LHCN-M2 (cell line): ENCODE results near the gene MGAT5. TPM values are rescaled to one million over a fixed set of nuclear protein-coding genes. Genes with fewer than 3 reads are reported as not detected.
A peak's percentile ranks its signal among the peaks of the same experiment; 100 is the strongest.
"Not testable (repeated sequence)": the region's sequence is repeated elsewhere in the genome, so short reads cannot be mapped to it uniquely, and the experiment has no call there.

ENCODE experiments used
- DNase-seq: peaks from one replicate; pipeline ENCODE4 v3.0.0-alpha.2; 2012; ENCODE audit warnings: low read depth
- total RNA-seq: library from RNA; depleted of rRNA; stranded (reverse); fragments of >200 nt; gene quantifications from 2 replicates; pipeline ENCODE4 v1.2.3, GENCODE V29; 2014

The MGAT5 gene
- total RNA-seq, 1 experiment from 2014 or later, result 33.1 TPM

DNA sequence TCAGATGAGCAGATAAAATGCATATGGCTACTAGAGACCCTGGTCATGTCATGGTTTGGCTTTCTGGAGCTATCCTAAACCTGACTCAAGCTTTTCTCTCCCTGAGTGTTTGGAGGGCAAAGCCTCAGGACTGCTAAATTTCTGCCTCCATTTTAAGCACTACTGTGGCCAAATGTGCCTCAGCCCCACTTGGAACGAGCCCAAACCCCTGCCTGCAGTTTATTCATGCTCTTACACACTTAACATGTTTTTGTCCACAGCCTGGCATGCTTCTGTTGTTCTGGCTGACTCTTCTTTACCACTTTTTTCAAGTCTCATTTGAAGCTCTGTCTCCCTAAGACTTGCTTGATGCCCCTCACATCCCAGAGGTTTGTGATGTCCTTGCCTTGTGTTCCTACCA is 24.7 kb downstream of the MGAT5 start:
- DNase-seq, result no peak

DNA sequence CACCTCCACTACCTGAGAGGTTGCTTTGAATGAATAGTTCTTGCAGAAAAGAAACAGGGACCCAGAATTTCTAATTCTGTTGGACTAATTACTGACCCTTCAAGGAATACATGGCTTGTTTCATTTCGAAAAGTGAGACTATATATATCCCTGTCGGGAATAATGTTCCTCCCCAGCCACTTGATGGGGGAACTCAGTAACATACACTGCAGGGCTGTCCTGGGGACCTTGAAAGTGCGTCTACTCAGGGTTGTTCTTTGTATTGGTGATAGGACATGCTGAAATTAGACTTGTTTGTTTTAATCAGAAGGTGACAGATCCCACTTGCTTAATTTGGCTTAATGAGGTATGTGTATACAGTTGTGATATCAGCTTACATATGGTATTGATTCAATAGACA is 25.5 kb downstream of the MGAT5 start:
- DNase-seq, result no peak

DNA sequence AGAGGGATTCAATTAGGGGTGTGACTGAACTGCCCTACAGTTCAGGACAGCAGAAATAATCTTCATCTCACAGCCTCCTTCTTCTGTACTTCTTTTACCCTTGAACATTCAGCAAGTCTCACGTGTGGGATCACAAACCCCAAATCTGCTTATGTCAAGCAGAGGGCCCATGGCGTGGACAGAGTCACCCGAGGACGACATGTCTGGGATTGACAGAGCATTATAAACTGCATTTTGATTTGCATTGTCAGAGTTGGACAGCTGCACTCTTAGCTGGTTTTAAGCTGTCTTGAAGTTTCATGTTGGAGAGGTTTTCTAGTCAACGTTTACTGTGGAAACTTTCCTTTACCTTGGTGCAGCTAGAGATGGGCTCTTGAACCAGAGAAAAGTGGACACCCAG is 26.4 kb downstream of the MGAT5 start:
- no peak for DNase-seq

GRCh38 chr2:134280726-134281125 is 26.9 kb downstream of the MGAT5 start:
- no peak for DNase-seq

DNA sequence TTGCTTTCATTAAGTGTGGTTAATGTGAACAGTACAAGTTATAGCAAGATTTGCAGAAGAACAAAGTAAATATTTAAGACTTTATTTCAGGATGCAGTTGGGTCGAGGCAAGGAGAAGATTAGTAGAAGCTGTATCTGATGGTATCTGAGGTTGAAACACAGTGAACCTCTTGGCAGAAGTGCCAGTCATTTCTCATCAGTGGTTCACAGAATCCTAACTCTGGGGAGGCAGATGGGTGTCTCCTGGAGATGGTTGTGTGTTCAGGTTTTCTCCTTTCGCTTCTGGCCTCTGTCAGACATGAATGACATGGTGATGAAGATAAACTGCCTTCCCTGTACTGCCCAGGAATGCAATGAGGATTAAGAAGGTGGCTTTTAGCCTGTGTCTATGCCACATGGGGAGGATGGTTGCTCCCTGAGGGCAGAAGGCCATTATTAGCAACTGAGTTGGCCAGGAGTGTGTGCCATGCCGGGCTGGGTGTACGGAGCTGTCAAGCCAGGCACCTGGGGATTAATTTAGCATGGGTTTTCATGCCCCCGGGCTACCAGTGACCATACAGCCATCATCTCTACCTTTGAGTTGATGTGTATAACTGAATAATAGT is 28.0 kb downstream of the MGAT5 start:
- no peak for DNase-seq

DNA sequence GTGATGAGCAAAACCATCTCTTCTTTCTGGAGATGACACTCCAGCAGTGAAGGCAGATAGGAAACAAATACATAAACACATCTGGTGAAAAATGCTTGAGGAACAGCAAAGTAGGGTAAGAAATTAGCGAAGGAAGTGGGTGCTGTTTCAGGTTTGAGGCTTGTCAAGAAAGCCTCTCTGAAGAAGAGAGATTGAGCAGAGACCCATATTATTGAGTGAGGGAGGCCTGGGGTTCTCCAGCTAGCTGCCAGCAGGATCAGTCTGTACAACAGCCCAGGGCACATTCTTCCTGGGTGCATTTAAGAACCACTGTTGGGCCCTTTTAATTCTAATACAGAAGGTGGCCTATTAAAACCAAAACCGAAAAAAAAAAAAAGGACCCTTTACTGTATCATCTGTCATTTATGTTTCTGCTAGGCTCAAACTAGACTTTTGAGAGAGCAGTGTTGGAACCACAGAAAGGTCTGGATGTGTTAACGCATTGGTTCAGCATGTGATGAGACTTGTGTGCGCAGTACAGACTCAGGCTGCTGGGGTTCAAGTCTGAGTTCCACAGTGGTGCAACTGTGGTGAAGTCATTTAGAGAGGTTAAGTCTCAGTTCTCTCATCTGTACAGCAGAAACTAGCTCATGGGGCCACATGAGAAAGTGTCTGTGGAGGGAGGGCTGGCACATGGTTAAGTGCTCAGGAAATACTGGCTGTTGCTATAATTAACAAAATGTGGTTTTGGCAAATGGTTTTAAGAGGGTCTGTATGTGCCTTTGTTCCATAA is 28.9 kb downstream of the MGAT5 start:
- no peak for DNase-seq

- no peak for DNase-seq
Observed at GRCh38 chr2:134283661-134284060, 29.8 kb downstream of the MGAT5 start.

- DNase-seq, result no peak
Observed at GRCh38 chr2:134284119-134284670, 30.3 kb downstream of the MGAT5 start.

DNA sequence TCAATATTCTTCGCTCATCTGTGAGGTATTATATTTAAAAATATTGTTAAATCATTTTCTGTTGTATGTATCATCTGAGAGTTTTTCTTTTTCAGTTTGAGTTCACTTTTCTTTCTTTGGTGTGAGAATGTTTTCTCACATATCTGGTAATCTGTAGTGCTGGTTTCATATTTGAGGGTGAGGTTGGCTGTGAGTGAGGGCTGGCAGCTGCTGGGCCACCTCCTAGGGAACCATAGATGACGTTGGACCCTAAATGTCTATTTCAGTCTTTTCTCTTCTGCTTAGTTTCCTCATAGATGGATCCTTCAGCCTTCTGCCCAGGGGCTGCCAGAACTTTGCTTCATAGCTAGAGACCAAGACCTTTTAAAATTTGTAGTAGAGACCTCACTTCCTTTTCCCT is 33.5 kb downstream of the MGAT5 start:
- no peak for DNase-seq

DNA sequence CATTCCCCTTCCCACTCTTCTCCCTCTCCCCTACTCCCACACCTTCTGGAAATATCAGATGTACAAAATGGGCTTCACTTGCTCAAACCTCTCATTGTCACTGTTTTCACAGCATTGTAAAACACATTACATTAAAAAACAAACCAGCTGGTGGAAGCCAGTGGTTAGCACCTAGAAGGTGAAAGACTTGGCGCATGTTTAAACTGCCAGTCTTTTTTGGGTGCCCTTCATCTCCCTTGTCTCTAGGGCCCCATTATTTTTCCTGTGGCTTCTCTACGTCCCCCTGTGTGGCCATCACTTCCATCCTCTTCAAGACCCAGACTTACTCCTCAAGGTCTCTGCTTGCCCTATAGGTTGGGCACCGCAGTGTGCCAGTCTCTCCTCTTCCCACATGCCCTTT is 34.9 kb downstream of the MGAT5 start:
- DNase-seq, result no peak

DNA sequence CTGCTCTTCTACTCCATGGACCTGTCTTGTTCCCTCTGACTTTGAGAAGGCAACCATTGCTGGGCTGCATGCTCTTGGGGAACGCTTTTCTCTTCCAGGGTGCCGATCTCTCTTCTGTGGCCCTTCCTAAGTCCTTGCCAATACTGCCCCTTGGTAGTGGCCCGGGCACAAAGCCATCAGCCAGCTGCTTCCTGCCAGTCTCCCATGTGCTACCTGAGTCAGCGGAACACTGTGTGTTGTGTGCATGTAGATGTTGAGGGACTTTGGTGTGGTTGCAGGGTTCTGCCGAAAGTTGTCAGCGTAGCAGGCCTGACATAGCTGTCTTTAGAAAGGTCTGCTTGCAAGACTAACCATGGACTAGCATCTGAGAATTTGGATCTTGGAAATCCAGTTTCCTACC is 35.4 kb downstream of the MGAT5 start:
- no peak for DNase-seq

- no peak for DNase-seq
Observed at GRCh38 chr2:134290358-134290757, 36.5 kb downstream of the MGAT5 start.

DNA sequence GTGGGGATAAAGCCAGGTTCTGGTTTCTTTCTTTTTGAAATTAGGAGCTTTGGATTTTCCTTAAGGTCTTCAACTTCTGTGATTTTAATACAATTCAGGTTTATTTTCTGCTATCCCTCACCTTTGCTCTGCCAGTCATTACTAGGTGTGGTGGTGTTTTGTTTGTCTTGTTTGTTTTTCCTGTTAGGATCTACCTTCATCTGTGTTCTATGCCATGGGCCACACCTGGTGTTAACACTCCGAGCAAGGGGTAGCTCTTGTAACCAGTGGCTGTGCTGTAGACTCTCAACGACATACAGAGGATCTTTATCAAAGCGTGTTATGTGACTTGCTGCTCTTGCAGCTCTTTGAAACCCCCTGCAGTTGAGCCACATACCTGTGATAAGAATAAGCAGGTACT is 38.6 kb downstream of the MGAT5 start:
- no peak for DNase-seq

- no peak for DNase-seq
Observed at GRCh38 chr2:134293719-134294537, 40.1 kb downstream of the MGAT5 start.

DNA sequence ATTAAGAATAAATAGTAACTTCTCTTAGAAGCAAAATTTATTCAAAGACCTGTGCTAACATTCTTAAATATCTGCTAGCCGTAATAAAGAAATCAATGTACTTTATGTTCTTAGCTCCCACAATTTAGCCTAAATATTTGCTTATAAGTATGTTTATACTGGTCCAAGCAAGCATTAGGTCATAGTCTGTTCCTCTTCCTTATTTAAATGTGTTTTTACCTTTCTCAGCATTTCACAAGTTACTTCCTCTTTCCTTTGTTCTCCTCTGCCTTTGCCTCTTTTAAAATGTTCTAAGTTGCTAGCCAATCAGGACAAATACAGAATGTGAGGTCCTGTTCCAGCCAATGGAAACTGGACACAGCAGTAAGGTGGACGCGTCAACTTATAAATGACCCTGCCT is 40.7 kb downstream of the MGAT5 start:
- not testable (repeated sequence) for DNase-seq

- DNase-seq, result peak; percentile 35
Observed at GRCh38 chr2:134295441-134295840, 41.6 kb downstream of the MGAT5 start.

DNA sequence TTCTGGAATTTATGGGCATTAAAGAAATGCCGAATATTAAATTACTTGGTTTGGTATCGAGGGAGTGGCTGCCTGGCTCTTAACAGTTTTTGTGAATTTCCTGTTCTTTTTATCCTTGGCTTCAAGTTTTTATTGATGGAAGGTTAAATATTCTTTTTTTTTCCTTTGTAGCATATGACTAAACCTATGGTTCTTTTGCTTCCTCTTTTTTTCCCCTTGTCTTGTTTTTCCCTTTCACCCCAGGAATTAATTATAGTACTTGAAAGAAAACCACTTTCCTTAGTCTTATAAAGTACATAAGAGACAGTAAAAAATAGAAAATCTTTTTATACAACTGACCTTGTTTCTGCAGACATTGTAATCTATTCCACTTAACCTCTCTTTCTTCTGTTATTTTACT is 42.4 kb downstream of the MGAT5 start:
- DNase-seq, result no peak

DNA sequence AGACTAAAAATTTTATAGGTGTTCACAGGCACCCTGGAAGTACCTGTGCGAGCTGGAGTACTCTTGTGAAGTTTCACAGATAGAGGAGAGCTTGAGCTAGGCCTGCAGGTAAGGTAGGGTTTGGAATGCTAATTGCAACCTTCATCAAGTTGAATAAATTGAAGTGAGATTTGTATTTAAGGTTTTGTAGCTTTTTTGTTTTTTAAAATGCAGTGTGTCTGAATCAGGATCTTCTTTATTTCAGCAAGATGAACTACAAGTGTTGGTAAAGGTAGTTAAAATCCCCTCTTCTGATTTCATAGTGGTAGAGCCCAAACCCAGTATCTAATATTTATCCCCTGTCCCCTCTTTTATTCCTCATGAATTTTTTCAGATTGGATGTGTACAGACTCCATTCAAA is 45.5 kb downstream of the MGAT5 start:
- DNase-seq, result no peak

- DNase-seq, result no peak
Observed at GRCh38 chr2:134300585-134300984, 46.7 kb downstream of the MGAT5 start.

GRCh38 chr2:134301099-134301927 is 47.4 kb downstream of the MGAT5 start:
- peak; percentile 52 for DNase-seq

- no peak for DNase-seq
Observed at GRCh38 chr2:134301928-134302260, 48.0 kb downstream of the MGAT5 start.
